HepG2 (cell line): ENCODE measurements around the gene LSMEM2. TPM values are rescaled to one million over a fixed set of nuclear protein-coding genes. Genes with fewer than 3 reads are reported as not detected.

ENCODE experiments used
- FOXJ3 ChIP-seq: sonication (generic); formaldehyde crosslinking; IDR thresholded peaks from 2 replicates; pipeline ENCODE4 v1.4.0; 2020; ENCODE audit warnings: missing genetic modification reagents, mild to moderate bottlenecking, borderline replicate concordance
- GATAD2A ChIP-seq: IDR thresholded peaks from 2 replicates; pipeline ENCODE4 v1.6.1; 2016
- JDP2 ChIP-seq: sonication (generic); formaldehyde crosslinking; IDR thresholded peaks from 2 replicates; pipeline ENCODE4 v1.8.1; 2022; ENCODE audit warnings: missing genetic modification reagents, borderline replicate concordance
- POLR2AphosphoS5 ChIP-seq: IDR thresholded peaks from 2 replicates; pipeline ENCODE4 v1.6.1; 2012; ENCODE audit warnings: low read depth, low read length
- ZNF263 ChIP-seq: sonication (generic); formaldehyde crosslinking; IDR thresholded peaks from 2 replicates; pipeline ENCODE4 v1.4.0; 2020; ENCODE audit warnings: missing genetic modification reagents
- ZNF274 ChIP-seq: sonication (generic); formaldehyde crosslinking; IDR thresholded peaks from 2 replicates; pipeline ENCODE4 v1.5.1; 2020; ENCODE audit warnings: mild to moderate bottlenecking, missing genetic modification reagents
- ZNF326 ChIP-seq: sonication (generic); formaldehyde crosslinking; IDR thresholded peaks from 2 replicates; pipeline ENCODE4 v1.4.0; 2020; ENCODE audit warnings: missing genetic modification reagents, borderline replicate concordance
- ZNF468 ChIP-seq: sonication (generic); formaldehyde crosslinking; IDR thresholded peaks from 2 replicates; pipeline ENCODE4 v1.8.0; 2022; ENCODE audit warnings: mild to moderate bottlenecking, moderate library complexity, missing genetic modification reagents
- polyA plus RNA-seq, 8 experiments: library from polyadenylated mRNA; depleted of rRNA in 3 of 8; stranded (reverse) in 7 of 8; unstranded in 1 of 8; fragments of >200 nt; fragmentation: Illumina TruSeq in 4 of 8; extraction: Trizol in 4 of 8; gene quantifications; 2 replicates each; pipeline versions ENCODE4 v1.2.1 to v1.2.3, GENCODE V29; 2011 to 2016; ENCODE audit warnings: low read depth in 4 of 8, missing spikeins in 1 of 8, mixed read lengths in 1 of 8; ENCODE audit not compliant: insufficient read depth in 1 of 8
- total RNA-seq, 5 experiments: library from RNA; depleted of rRNA; stranded (reverse); fragments of >200 nt; fragmentation: Illumina TruSeq; extraction: Trizol; gene quantifications; 2 replicates each; pipeline ENCODE4 v1.2.3, GENCODE V29; 2016; ENCODE audit warnings: low read depth in 1 of 5
- TF ChIP-seq, protein P1 (sequence below): sonication (generic); formaldehyde crosslinking; IDR thresholded peaks from 2 replicates; pipeline ENCODE4 v1.5.1; 2020; ENCODE audit warnings: mild to moderate bottlenecking, missing genetic modification reagents
- TF ChIP-seq, protein P2 (sequence below): IDR thresholded peaks from 2 replicates; pipeline ENCODE4 v1.6.1; 2012; ENCODE audit warnings: low read depth, low read length, improper control_type of control experiment
- TF ChIP-seq, protein P3 (sequence below): sonication (generic); formaldehyde crosslinking; IDR thresholded peaks from 2 replicates; pipeline ENCODE4 v1.5.0; 2020; ENCODE audit warnings: mild to moderate bottlenecking, missing genetic modification reagents, borderline replicate concordance
- TF ChIP-seq, protein P4 (sequence below): sonication (generic); formaldehyde crosslinking; IDR thresholded peaks from 2 replicates; pipeline ENCODE4; 2020; ENCODE audit warnings: missing genetic modification reagents, mild to moderate bottlenecking, borderline replicate concordance
- TF ChIP-seq, protein P5 (sequence below): sonication (generic); formaldehyde crosslinking; IDR thresholded peaks from 2 replicates; pipeline ENCODE4 v1.4.0; 2020; ENCODE audit warnings: missing genetic modification reagents

LSMEM2 gene
- total and polyA plus RNA-seq, 2 of the 13 experiments (the other 11 are each of a cell fraction or from before 2014, with no cell fraction given): 0.07 to 0.41 TPM

DNA sequence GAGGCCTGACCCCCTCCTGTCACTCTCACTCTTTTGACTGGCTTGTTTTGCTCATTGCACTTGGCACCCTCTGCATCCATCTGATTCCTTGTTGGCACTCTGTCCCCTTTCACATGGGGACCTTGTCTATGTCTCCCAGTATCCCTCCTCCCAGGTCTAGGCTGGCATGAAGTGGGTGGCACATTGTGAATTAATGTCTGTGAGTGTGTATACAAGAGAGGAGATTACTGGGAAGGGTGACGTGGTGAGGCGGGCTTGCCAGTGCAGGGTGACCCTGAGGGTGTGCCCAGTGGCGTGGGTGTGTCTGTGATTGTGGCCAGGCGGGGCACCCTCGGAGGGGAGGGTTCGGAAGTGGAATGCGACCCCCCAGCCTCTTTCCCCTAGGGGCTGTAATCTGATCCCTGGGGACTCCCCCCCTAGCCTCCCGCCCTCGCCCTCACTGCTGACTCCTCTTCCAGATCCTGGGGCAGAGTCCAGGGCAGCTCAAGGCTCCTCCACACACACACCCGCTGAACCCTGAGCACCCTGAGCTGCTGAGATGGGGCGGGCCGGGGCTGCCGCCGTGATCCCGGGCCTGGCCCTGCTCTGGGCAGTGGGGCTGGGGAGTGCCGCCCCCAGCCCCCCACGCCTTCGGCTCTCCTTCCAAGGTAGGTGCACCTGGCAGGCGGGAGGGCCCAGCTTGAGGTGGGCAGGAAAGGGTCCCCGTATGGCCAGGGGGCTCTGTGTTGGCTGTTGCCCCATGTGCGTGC is 10.0 kb upstream of the LSMEM2 start, which contains the start of gene SEMA3B (continued):
- TF ChIP-seq, protein P1, sequence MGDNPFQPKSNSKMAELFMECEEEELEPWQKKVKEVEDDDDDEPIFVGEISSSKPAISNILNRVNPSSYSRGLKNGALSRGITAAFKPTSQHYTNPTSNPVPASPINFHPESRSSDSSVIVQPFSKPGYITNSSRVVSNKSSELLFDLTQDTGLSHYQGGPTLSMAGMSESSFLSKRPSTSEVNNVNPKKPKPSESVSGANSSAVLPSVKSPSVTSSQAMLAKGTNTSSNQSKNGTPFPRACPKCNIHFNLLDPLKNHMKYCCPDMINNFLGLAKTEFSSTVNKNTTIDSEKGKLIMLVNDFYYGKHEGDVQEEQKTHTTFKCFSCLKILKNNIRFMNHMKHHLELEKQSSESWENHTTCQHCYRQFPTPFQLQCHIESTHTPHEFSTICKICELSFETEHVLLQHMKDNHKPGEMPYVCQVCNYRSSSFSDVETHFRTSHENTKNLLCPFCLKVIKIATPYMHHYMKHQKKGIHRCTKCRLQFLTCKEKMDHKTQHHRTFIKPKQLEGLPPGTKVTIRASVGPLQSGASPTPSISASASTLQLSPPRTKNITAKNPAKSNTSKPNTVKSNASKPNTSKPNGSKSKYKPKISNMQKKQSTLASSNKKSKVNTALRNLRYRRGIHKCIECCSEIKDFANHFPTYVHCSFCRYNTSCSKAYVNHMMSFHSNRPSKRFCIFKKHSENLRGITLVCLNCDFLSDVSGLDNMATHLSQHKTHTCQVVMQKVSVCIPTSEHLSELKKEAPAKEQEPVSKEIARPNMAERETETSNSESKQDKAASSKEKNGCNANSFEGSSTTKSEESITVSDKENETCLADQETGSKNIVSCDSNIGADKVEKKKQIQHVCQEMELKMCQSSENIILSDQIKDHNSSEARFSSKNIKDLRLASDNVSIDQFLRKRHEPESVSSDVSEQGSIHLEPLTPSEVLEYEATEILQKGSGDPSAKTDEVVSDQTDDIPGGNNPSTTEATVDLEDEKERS (CRISPR knock-in tag): no peak
- no peak for TF ChIP-seq ZNF274 (CRISPR knock-in tag)
- no peak; the same call in 1 of the 2 replicates for TF ChIP-seq GATAD2A (CRISPR knock-in tag)
- TF ChIP-seq, protein P2, sequence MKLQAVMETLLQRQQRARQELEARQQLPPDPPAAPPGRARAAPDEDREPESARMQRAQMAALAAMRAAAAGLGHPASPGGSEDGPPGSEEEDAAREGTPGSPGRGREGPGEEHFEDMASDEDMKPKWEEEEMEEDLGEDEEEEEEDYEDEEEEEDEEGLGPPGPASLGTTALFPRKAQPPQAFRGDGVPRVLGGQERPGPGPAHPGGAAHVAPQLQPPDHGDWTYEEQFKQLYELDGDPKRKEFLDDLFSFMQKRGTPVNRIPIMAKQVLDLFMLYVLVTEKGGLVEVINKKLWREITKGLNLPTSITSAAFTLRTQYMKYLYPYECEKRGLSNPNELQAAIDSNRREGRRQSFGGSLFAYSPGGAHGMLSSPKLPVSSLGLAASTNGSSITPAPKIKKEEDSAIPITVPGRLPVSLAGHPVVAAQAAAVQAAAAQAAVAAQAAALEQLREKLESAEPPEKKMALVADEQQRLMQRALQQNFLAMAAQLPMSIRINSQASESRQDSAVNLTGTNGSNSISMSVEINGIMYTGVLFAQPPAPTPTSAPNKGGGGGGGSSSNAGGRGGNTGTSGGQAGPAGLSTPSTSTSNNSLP: no peak
- TF ChIP-seq, protein P3, sequence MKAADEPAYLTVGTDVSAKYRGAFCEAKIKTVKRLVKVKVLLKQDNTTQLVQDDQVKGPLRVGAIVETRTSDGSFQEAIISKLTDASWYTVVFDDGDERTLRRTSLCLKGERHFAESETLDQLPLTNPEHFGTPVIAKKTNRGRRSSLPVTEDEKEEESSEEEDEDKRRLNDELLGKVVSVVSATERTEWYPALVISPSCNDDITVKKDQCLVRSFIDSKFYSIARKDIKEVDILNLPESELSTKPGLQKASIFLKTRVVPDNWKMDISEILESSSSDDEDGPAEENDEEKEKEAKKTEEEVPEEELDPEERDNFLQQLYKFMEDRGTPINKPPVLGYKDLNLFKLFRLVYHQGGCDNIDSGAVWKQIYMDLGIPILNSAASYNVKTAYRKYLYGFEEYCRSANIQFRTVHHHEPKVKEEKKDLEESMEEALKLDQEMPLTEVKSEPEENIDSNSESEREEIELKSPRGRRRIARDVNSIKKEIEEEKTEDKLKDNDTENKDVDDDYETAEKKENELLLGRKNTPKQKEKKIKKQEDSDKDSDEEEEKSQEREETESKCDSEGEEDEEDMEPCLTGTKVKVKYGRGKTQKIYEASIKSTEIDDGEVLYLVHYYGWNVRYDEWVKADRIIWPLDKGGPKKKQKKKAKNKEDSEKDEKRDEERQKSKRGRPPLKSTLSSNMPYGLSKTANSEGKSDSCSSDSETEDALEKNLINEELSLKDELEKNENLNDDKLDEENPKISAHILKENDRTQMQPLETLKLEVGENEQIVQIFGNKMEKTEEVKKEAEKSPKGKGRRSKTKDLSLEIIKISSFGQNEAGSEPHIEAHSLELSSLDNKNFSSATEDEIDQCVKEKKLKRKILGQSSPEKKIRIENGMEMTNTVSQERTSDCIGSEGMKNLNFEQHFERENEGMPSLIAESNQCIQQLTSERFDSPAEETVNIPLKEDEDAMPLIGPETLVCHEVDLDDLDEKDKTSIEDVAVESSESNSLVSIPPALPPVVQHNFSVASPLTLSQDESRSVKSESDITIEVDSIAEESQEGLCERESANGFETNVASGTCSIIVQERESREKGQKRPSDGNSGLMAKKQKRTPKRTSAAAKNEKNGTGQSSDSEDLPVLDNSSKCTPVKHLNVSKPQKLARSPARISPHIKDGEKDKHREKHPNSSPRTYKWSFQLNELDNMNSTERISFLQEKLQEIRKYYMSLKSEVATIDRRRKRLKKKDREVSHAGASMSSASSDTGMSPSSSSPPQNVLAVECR (CRISPR knock-in tag): peak; percentile 55
- TF ChIP-seq ZNF468 (CRISPR knock-in tag): no peak
- no peak for TF ChIP-seq FOXJ3
- TF ChIP-seq POLR2AphosphoS5: peak; percentile 74
- TF ChIP-seq ZNF263 (CRISPR knock-in tag): peak; percentile 87
- TF ChIP-seq, protein P4, sequence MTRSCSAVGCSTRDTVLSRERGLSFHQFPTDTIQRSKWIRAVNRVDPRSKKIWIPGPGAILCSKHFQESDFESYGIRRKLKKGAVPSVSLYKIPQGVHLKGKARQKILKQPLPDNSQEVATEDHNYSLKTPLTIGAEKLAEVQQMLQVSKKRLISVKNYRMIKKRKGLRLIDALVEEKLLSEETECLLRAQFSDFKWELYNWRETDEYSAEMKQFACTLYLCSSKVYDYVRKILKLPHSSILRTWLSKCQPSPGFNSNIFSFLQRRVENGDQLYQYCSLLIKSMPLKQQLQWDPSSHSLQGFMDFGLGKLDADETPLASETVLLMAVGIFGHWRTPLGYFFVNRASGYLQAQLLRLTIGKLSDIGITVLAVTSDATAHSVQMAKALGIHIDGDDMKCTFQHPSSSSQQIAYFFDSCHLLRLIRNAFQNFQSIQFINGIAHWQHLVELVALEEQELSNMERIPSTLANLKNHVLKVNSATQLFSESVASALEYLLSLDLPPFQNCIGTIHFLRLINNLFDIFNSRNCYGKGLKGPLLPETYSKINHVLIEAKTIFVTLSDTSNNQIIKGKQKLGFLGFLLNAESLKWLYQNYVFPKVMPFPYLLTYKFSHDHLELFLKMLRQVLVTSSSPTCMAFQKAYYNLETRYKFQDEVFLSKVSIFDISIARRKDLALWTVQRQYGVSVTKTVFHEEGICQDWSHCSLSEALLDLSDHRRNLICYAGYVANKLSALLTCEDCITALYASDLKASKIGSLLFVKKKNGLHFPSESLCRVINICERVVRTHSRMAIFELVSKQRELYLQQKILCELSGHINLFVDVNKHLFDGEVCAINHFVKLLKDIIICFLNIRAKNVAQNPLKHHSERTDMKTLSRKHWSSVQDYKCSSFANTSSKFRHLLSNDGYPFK: no peak
- TF ChIP-seq, protein P5, sequence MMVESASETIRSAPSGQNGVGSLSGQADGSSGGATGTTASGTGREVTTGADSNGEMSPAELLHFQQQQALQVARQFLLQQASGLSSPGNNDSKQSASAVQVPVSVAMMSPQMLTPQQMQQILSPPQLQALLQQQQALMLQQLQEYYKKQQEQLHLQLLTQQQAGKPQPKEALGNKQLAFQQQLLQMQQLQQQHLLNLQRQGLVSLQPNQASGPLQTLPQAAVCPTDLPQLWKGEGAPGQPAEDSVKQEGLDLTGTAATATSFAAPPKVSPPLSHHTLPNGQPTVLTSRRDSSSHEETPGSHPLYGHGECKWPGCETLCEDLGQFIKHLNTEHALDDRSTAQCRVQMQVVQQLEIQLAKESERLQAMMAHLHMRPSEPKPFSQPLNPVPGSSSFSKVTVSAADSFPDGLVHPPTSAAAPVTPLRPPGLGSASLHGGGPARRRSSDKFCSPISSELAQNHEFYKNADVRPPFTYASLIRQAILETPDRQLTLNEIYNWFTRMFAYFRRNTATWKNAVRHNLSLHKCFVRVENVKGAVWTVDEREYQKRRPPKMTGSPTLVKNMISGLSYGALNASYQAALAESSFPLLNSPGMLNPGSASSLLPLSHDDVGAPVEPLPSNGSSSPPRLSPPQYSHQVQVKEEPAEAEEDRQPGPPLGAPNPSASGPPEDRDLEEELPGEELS (CRISPR knock-in tag): peak; percentile 23
- TF ChIP-seq ZNF326 (CRISPR knock-in tag): no peak
- no peak for TF ChIP-seq JDP2
